Kidney epithelial cell (primary cell): Measurements from ENCODE around the gene TOR2A. TPM values are rescaled to one million over a fixed set of nuclear protein-coding genes. Genes with fewer than 3 reads are reported as not detected.
A peak's percentile ranks its signal among the peaks of the same experiment; 100 is the strongest.

Experiments used
- DNase-seq: peaks from one replicate; pipeline ENCODE4 v3.0.0-alpha.2; 2010; ENCODE audit warnings: low read depth
- H3K27me3 ChIP-seq: 2 replicates; pipeline ENCODE4 v1.6.0; 2011; ENCODE audit warnings: low read length; ENCODE audit not compliant: control insufficient read depth, insufficient read depth
- H3K36me3 ChIP-seq: 2 replicates; pipeline ENCODE4 v1.5.1; 2011; ENCODE audit warnings: low read length; ENCODE audit not compliant: control insufficient read depth, insufficient read depth
- H3K4me3 ChIP-seq: 2 replicates; pipeline ENCODE4 v1.5.1; 2011; ENCODE audit warnings: low read depth, mild to moderate bottlenecking, control low read depth, low read length
- CTCF ChIP-seq: IDR thresholded peaks from 2 replicates; pipeline ENCODE4 v1.5.1; 2011; ENCODE audit warnings: mild to moderate bottlenecking, moderate library complexity, low read length, control low read depth, inconsistent platforms; ENCODE audit not compliant: insufficient read depth, poor library complexity, severe bottlenecking
- total RNA-seq: library from RNA; depleted of rRNA; stranded (reverse); fragments of >200 nt; gene quantifications from 2 replicates; pipeline ENCODE4 v1.2.3, GENCODE V29; 2015

TOR2A gene
- total RNA-seq, 1 donor from 2014 or later, result 13.4 TPM

GRCh38 chr9:127751269-127752054 lies 16.4 kb upstream of the TOR2A start:
- Histone ChIP-seq H3K36me3 (no peaks in the 10 kb centered on the region), H3K4me3 (no peak overlapping the region), H3K27me3 (peaks cover 60% of the 10 kb centered on the region)
- no peak for TF ChIP-seq CTCF
- DNase-seq, result no peak

- no peak for TF ChIP-seq CTCF
- peaks cover 52% of the 10 kb centered on the region for H3K27me3 ChIP-seq
- no peak for DNase-seq
- H3K4me3 ChIP-seq, result no peak overlapping the region
- no peaks in the 10 kb centered on the region for H3K36me3 ChIP-seq
Measured at GRCh38 chr9:127749090-127749787, 14.1 kb upstream of the TOR2A start.

- no peak for TF ChIP-seq CTCF
- peaks cover 34% of the 10 kb centered on the region for H3K27me3 ChIP-seq
- no peak overlapping the region for H3K4me3 ChIP-seq
- H3K36me3 ChIP-seq, result no peaks in the 10 kb centered on the region
- DNase-seq, result no peak
Measured at GRCh38 chr9:127746959-127747569, 12.0 kb upstream of the TOR2A start.

DNA sequence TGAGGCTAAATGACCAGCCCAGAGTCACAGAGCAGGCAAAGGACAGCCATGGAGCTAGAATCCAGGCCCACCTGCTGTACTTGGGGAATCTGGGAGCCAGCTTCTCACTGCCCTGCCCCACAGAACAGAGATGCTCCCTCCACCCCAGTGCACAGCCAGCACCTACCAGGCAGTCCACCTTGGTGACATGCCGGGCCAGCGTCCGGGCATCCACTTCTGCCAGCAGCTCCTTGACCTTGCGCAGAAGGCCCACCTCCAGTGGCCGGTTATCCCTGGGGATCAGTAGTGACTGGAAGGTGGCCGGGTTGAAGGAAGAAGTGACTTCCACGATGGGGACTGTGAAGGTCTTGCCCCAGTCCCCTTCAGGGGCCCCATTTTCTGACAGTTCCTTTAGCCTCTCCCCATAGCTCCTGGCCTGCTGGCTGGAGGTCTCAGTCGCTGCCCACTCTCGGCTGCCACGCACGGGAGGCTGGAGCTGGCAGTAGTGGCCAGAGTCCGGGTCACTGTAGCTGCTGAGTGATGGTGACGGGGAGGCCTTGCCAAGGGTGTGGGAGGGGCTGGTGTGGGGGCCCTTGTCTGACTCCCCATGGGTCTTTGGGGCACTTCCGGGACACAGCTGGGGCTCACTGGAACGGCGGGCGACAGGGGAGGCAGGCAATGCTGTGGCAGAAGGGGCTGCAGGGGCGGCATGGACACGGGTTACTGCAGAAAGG lies 9.5 kb upstream of the TOR2A start:
- Histone ChIP-seq H3K36me3 (no peaks in the 10 kb centered on the region), H3K27me3 (peaks cover 29% of the 10 kb centered on the region), H3K4me3 (no peak overlapping the region)
- no peak for DNase-seq
- no peak for TF ChIP-seq CTCF

GRCh38 chr9:127742435-127743088 lies 7.5 kb upstream of the TOR2A start:
- TF ChIP-seq CTCF, result no peak
- peak overlapping the region; percentile 5 for H3K4me3 ChIP-seq
- H3K27me3 ChIP-seq, result peaks cover 14% of the 10 kb centered on the region
- no peaks in the 10 kb centered on the region for H3K36me3 ChIP-seq
- DNase-seq, result peak; percentile 38
